Keratinocyte (primary cell): Measurements from ENCODE around the gene WDFY1.

Experiments
- EZH2 ChIP-seq: IDR thresholded peaks from one replicate; pipeline ENCODE4 v1.6.1; 2012; ENCODE audit warnings: inconsistent platforms, mild to moderate bottlenecking, low read length, moderate library complexity
- TF ChIP-seq, protein P1 (sequence below), 3 experiments: IDR thresholded peaks in 1 of 3; conservative IDR thresholded peaks in 1 of 3; optimal IDR thresholded peaks in 1 of 3; 2 replicates in 2 of 3; 3 replicates in 1 of 3; pipeline versions ENCODE3 to v1.5.1; 2011; ENCODE audit warnings: low read length in 3 of 3, mild to moderate bottlenecking in 3 of 3, moderate library complexity in 2 of 3, control low read depth in 1 of 3, inconsistent platforms in 1 of 3; ENCODE audit not compliant: insufficient read depth in 2 of 3; ENCODE audit errors: extremely low read depth in 1 of 3

DNA sequence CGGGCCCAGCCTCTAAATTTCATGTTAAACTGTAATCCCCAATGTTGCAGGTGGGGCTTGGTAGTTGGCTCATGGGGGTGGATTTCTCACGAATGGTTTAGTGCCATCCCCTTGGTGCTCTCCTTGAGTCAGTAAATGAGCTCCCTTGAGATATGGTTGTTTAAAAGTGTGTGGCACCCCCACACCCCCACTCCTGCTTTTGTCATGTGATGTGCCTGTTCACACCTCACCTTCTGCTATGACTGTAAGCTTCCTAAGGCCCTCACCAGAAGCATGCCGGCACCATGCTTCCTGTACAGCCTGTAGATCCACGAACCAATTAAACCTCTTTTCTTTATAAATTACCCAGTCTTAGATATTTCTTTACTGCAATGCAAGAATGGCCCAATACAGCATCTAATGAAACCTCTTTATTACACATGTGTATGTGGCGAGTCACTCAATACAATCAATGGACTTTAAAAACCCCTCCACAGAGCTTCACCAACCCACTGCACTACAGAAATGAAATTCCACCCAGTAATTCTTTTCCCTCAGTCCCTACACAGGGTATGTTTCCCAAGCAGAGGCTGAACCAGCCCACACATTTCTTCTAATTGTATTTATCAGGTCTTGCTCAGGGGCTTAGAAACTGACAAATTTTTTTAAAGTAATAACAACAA lies 47.3 kb downstream of the WDFY1 start:
- TF ChIP-seq, protein P1, sequence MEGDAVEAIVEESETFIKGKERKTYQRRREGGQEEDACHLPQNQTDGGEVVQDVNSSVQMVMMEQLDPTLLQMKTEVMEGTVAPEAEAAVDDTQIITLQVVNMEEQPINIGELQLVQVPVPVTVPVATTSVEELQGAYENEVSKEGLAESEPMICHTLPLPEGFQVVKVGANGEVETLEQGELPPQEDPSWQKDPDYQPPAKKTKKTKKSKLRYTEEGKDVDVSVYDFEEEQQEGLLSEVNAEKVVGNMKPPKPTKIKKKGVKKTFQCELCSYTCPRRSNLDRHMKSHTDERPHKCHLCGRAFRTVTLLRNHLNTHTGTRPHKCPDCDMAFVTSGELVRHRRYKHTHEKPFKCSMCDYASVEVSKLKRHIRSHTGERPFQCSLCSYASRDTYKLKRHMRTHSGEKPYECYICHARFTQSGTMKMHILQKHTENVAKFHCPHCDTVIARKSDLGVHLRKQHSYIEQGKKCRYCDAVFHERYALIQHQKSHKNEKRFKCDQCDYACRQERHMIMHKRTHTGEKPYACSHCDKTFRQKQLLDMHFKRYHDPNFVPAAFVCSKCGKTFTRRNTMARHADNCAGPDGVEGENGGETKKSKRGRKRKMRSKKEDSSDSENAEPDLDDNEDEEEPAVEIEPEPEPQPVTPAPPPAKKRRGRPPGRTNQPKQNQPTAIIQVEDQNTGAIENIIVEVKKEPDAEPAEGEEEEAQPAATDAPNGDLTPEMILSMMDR (optimal IDR thresholded peaks at IDR 0.05 in 1 of 3, IDR thresholded peaks at IDR 0.05 in 1 of 3, conservative IDR thresholded peaks at IDR 0.05 in 1 of 3; ENCODE audit: extremely low read depth in 1 of 3, insufficient read depth in 2 of 3, low read length in 3 of 3) = no peak
- TF ChIP-seq EZH2 = no peak
